OCI-LY7 (cell line): ENCODE measurements around the gene NRDC. TPM values are rescaled to one million over a fixed set of nuclear protein-coding genes. Genes with fewer than 3 reads are reported as not detected.

Experiments
- BruUV-seq: library from RNA; stranded (reverse); fragments of 400-500 nt; replicated peaks from 2 replicates; lab custom pipeline; 2021; lab: Mats Ljungman, UMichigan
- CTCF ChIA-PET: fragments of 300-600 bp; sonication (Branson Sonifier 250); formaldehyde crosslinking; loops from one replicate; lab custom pipeline; 2022; ENCODE audit warnings: antibody characterized with exemption; ENCODE audit not compliant: unreplicated experiment; lab: Charles Lee
- POLR2A ChIA-PET: fragments of 300-600 bp; sonication (Branson Sonifier 250); formaldehyde crosslinking; loops from one replicate; lab custom pipeline; 2022; ENCODE audit warnings: antibody characterized with exemption; lab: Charles Lee
- DNase-seq: peaks from one replicate; pipeline ENCODE4 v3.0.0-alpha.2; 2015; ENCODE audit warnings: low spot score
- H2AFZ ChIP-seq: fragments of 200-600 bp; sonication (generic), shearing (Covaris generic); 2 replicates; pipeline ENCODE4 v1.6.1; 2014; ENCODE audit warnings: mild to moderate bottlenecking, antibody characterized with exemption, low read length, moderate library complexity
- H3K27ac ChIP-seq: fragments of 200-600 bp; sonication (generic); 2 replicates; pipeline ENCODE4 v1.5.1; 2014; ENCODE audit warnings: mixed run types, low read depth, mild to moderate bottlenecking, moderate library complexity, low read length, inconsistent platforms; ENCODE audit not compliant: poor library complexity, severe bottlenecking
- H3K36me3 ChIP-seq: fragments of 200-600 bp; sonication (generic); 2 replicates; pipeline ENCODE4 v1.6.1; 2014; ENCODE audit warnings: mild to moderate bottlenecking, antibody characterized with exemption, low read length, moderate library complexity, mixed read lengths; ENCODE audit not compliant: insufficient read depth
- H3K4me1 ChIP-seq: fragments of 200-600 bp; sonication (generic); 2 replicates; pipeline ENCODE4 v1.5.1; 2014; ENCODE audit warnings: mild to moderate bottlenecking, low read length; ENCODE audit not compliant: insufficient read depth, poor library complexity, severe bottlenecking
- H3K4me2 ChIP-seq: fragments of 200-600 bp; sonication (generic); 2 replicates; pipeline ENCODE4 v1.6.1; 2014; ENCODE audit warnings: mild to moderate bottlenecking, low read length
- H3K4me3 ChIP-seq: fragments of 200-600 bp; sonication (generic); 2 replicates; pipeline ENCODE4 v1.5.1; 2014; ENCODE audit warnings: mild to moderate bottlenecking, low read depth, low read length; ENCODE audit not compliant: poor library complexity, severe bottlenecking
- H3K79me2 ChIP-seq: fragments of 200-600 bp; sonication (generic); 2 replicates; pipeline ENCODE4 v1.6.1; 2016; ENCODE audit warnings: low read depth, mild to moderate bottlenecking, low read length, moderate library complexity, mixed read lengths; ENCODE audit not compliant: insufficient read depth
- H3K9me2 ChIP-seq: fragments of 200-600 bp; sonication (generic); 2 replicates; pipeline ENCODE4 v1.6.1; 2016; ENCODE audit warnings: mild to moderate bottlenecking, low read length, mixed read lengths; ENCODE audit not compliant: insufficient read depth
- H3K9me3 ChIP-seq: fragments of 200-600 bp; sonication (generic); 2 replicates; pipeline ENCODE4 v1.6.1; 2014; ENCODE audit warnings: mild to moderate bottlenecking, mixed run types, low read length, mixed read lengths
- H4K20me1 ChIP-seq: fragments of 200-600 bp; sonication (generic); 2 replicates; pipeline ENCODE4 v1.6.1; 2014; ENCODE audit warnings: mild to moderate bottlenecking, antibody characterized with exemption, low read length, moderate library complexity, mixed read lengths; ENCODE audit not compliant: insufficient read depth
- EZH2phosphoT487 ChIP-seq: fragments of 200-600 bp; sonication (generic); IDR thresholded peaks from 2 replicates; pipeline ENCODE4 v1.6.1; 2018; ENCODE audit warnings: low read depth, borderline replicate concordance, mild to moderate bottlenecking, mixed run types, antibody characterized with exemption, low read length, moderate library complexity, mixed read lengths
- intact Hi-C: fragments of 100-400 bp; cut with micrococcal nuclease; formaldehyde crosslinking; loops from one replicate; pipeline ENCODE4 v1.10.0; 2022; ENCODE audit not compliant: unreplicated experiment
- total RNA-seq, 2 experiments: library from RNA; depleted of rRNA in 1 of 2; stranded (reverse); fragments of >200 nt in 1 of 2; shearing (Covaris generic) in 1 of 2; gene quantifications; 2 replicates each; pipeline ENCODE4 v1.2.3, GENCODE V29; 2014 to 2022
- TF ChIP-seq, protein P1 (sequence below): fragments of 200-600 bp; sonication (generic); conservative IDR thresholded peaks from 2 replicates; pipeline ENCODE4 v1.5.1; 2014; ENCODE audit warnings: mild to moderate bottlenecking, antibody characterized with exemption, low read length, moderate library complexity, mixed read lengths

Gene NRDC
- total RNA-seq, 2 experiments from 2014 or later, result 48.0 to 162 TPM

DNA sequence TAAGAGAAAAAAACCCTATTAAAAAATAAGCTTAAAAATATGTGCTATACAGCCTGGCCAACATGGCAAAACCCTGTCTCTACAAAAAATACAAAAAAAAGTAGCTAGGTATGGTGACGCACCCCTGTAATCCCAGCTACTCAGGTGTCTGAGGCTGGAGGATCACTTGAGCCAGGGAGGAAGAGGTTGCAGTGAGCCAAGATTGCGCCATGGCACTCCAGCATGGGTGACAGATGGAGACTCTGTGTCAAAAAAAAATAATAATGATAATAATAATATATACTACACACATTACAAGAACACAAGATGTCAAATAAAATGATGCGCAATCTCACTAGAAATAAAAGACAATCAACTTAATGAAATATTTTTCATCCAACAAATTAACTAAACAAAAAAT lies 22.9 kb downstream of the NRDC start:
- H3K9me2 ChIP-seq, result no peaks in the 10 kb centered on the region
- H3K27ac ChIP-seq, result no peak overlapping the region
- H3K4me2 ChIP-seq, result no peak overlapping the region
- no peaks in the 10 kb centered on the region for H3K9me3 ChIP-seq
- peaks cover 31% of the 10 kb centered on the region for H3K36me3 ChIP-seq
- H3K79me2 ChIP-seq, result peaks cover 24% of the 10 kb centered on the region
- intact Hi-C loops, result no loop called here
- BruUV-seq, result no TSS peak
- no peak overlapping the region for H3K4me3 ChIP-seq
- H2AFZ ChIP-seq, result no peak overlapping the region
- no peak for DNase-seq
- H4K20me1 ChIP-seq, result peaks cover 12% of the 10 kb centered on the region; the same call in 1 of the 2 replicates
- ChIA-PET POLR2A (interaction anchor here (0.6 kb wide), 2 partner anchors 13 to 870 kb away, joined by 3 to 4 read pairs; no protein-coding TSS in a partner anchor), CTCF (no interaction called here)
- no peaks in the 10 kb centered on the region for H3K4me1 ChIP-seq
- TF ChIP-seq, protein P1, sequence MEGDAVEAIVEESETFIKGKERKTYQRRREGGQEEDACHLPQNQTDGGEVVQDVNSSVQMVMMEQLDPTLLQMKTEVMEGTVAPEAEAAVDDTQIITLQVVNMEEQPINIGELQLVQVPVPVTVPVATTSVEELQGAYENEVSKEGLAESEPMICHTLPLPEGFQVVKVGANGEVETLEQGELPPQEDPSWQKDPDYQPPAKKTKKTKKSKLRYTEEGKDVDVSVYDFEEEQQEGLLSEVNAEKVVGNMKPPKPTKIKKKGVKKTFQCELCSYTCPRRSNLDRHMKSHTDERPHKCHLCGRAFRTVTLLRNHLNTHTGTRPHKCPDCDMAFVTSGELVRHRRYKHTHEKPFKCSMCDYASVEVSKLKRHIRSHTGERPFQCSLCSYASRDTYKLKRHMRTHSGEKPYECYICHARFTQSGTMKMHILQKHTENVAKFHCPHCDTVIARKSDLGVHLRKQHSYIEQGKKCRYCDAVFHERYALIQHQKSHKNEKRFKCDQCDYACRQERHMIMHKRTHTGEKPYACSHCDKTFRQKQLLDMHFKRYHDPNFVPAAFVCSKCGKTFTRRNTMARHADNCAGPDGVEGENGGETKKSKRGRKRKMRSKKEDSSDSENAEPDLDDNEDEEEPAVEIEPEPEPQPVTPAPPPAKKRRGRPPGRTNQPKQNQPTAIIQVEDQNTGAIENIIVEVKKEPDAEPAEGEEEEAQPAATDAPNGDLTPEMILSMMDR, result no peak
- no peak for TF ChIP-seq EZH2phosphoT487

DNA sequence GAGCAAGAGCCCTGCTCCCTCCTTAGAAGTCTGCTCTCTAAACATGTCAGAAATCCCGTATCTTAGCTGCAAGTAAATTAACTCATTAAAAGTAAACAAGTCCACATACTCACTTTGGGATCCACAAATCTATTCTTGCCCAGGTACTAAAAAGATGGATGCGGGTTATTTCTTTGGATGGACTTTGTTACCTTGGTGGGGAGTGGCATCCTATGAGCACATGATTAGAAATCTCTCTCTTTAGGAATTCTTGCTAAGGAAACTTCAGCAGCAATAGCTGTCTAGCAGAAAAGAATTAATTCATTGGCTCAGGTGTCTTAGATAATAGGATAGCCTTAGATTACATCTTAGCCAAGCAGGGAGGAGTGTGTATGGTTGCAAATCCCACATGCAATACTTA lies 25.2 kb downstream of the NRDC start:
- no peaks in the 10 kb centered on the region for H3K9me2 ChIP-seq
- H3K4me1 ChIP-seq, result no peaks in the 10 kb centered on the region
- no peaks in the 10 kb centered on the region for H3K9me3 ChIP-seq
- BruUV-seq, result no TSS peak
- no peak overlapping the region for H2AFZ ChIP-seq
- no peak overlapping the region for H3K27ac ChIP-seq
- peaks cover 27% of the 10 kb centered on the region for H3K36me3 ChIP-seq
- no peak for DNase-seq
- peaks cover 6% of the 10 kb centered on the region; the same call in 1 of the 2 replicates for H4K20me1 ChIP-seq
- no peak overlapping the region for H3K4me3 ChIP-seq
- CTCF ChIA-PET, result no interaction called here
- peaks cover 10% of the 10 kb centered on the region; the same call in 1 of the 2 replicates for H3K79me2 ChIP-seq
- POLR2A ChIA-PET, result interaction anchor here (0.8 kb wide), 1 partner anchor 13 kb away, joined by 3 read pairs; no protein-coding TSS in a partner anchor
- no peak overlapping the region for H3K4me2 ChIP-seq
- TF ChIP-seq, protein P1, result no peak
- no peak for TF ChIP-seq EZH2phosphoT487
- intact Hi-C loops, result no loop called here

DNA sequence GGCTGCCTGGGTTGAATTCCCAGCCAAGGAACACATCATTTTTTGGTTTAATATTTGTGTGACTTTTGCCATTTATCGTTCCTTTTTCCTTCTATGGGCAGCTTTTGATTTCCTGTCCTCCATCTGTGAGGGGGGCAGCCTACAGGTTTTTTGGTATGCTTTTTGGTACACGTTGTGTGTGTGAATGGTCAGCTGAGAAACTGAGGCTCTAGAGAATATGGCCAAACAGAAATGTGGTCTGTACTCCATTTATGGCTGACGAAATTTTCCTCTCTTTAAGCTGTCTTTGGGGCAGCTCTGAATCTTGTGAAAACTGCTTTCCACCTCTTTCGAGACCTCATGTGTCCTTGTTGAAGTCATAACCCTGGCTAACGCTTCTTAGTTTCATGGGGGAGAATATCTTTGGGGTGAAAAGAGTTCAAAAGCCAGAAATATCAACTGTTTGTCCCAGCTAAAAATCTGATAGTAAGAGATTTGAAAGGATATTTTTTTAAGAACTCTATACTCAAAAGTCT lies 26.6 kb downstream of the NRDC start:
- no TSS peak for BruUV-seq
- ChIA-PET POLR2A (interaction anchor here (0.6 kb wide), 1 partner anchor 61 kb away, joined by 3 read pairs; no protein-coding TSS in a partner anchor), CTCF (no interaction called here)
- Histone ChIP-seq H3K4me1 (no peaks in the 10 kb centered on the region), H3K79me2 (no peaks in the 10 kb centered on the region), H2AFZ (no peak overlapping the region), H3K9me2 (no peaks in the 10 kb centered on the region), H3K27ac (no peak overlapping the region), H3K4me2 (no peak overlapping the region), H3K4me3 (no peak overlapping the region), H4K20me1 (no peaks in the 10 kb centered on the region), H3K36me3 (peaks cover 32% of the 10 kb centered on the region), H3K9me3 (no peaks in the 10 kb centered on the region)
- no peak for DNase-seq
- TF ChIP-seq EZH2phosphoT487, result no peak
- TF ChIP-seq, protein P1, result no peak
- intact Hi-C loops, result no loop called here
